Body of pancreas (tissue), 4 donors: ENCODE data around the gene SERPINB7. TPM values are rescaled to one million over a fixed set of nuclear protein-coding genes. Genes with fewer than 3 reads are reported as not detected.

Experiments
- ATAC-seq: fragments of 150-250 bp; one replicate; pipeline ENCODE4 v1.9.1; 2016
- DNase-seq, 4 donors: peaks; one replicate each; pipeline ENCODE4 v3.0.0-alpha.2; 2019
- H3K27ac ChIP-seq, 4 donors: fragments of 200-600 bp; sonication (generic); 1 replicate in 3 of 4; 2 replicates in 1 of 4; pipeline versions ENCODE4 v1.5.1 to v1.6.1; 2016 to 2019; ENCODE audit warnings: mild to moderate bottlenecking in 1 of 4, mixed read lengths in 1 of 4, moderate library complexity in 1 of 4
- H3K27me3 ChIP-seq, 2 donors: fragments of 200-600 bp; sonication (generic); one replicate each; pipeline ENCODE4 v1.6.0; 2016; ENCODE audit warnings: mild to moderate bottlenecking in 1 of 2
- H3K36me3 ChIP-seq, 2 donors: fragments of 200-600 bp; sonication (generic); replicated peaks in 1 of 2; 2 replicates each; pipeline ENCODE4 v1.5.1; 2016; ENCODE audit warnings: low read depth in 2 of 2; ENCODE audit not compliant: insufficient read depth in 1 of 2
- H3K4me1 ChIP-seq: fragments of 200-600 bp; sonication (generic); one replicate; pipeline ENCODE4 v1.6.0; 2016
- H3K4me3 ChIP-seq, 2 donors: fragments of 200-600 bp; sonication (generic); 1 replicate in 1 of 2; 2 replicates in 1 of 2; pipeline ENCODE4 v1.5.1; 2016 to 2019
- H3K9me3 ChIP-seq, 3 donors: fragments of 200-600 bp; sonication (generic); 1 replicate in 2 of 3; 2 replicates in 1 of 3; pipeline ENCODE4 v1.5.1; 2016
- POLR2A ChIP-seq, 3 donors: fragments of 450-650 bp; IDR thresholded peaks; one replicate each; pipeline ENCODE4 v1.6.1; 2016; ENCODE audit warnings: antibody characterized with exemption in 3 of 3, mild to moderate bottlenecking in 2 of 3
- WGBS, 2 donors: methylation state at CpG; one replicate each; pipeline ENCODE4 v1.1.5; 2017; 5-methylcytosine and 5-hydroxymethylcytosine counted together
- intact Hi-C: fragments of 100-400 bp; cut with DNase I; formaldehyde crosslinking; loops from one replicate; pipeline ENCODE4 v1.15.1; 2023
- total RNA-seq, 2 donors: library from RNA; depleted of rRNA; stranded (reverse); fragments of >200 nt; gene quantifications; one replicate each; pipeline ENCODE4 v1.1.0, GENCODE V29; 2016
- TF ChIP-seq, protein P1 (sequence below), 7 experiments: fragments of 450-650 bp in 4 of 7; fragments of 200-600 bp in 3 of 7; sonication (generic) in 3 of 7; IDR thresholded peaks; one replicate each; pipeline ENCODE4 v1.5.1; 2016 to 2019; ENCODE audit warnings: antibody characterized with exemption in 7 of 7

The SERPINB7 gene
- total RNA-seq, 2 donors from 2014 or later, result not detected

DNA sequence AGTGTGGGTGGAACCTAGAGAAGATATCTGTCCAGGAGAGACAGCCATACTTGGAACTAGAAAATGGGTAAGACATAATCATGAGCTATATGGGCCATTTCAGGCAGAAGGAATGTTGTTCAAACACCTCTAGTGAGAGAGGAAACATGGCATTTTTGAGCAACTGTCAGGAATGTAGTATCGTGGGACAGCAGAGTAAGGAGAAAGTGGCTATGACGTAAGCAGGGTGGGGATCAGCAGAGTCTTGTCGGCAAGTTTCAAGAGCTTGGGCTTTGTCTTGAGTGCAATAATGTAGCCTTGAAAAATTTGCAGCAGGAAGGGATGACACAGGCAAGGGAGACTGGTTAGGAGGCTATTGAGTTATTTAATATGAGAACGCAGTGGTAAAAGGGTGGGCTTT is 20.4 kb downstream of the SERPINB7 start:
- TF ChIP-seq POLR2A (IDR thresholded peaks at IDR 0.05), result no peak
- TF ChIP-seq, protein P1, sequence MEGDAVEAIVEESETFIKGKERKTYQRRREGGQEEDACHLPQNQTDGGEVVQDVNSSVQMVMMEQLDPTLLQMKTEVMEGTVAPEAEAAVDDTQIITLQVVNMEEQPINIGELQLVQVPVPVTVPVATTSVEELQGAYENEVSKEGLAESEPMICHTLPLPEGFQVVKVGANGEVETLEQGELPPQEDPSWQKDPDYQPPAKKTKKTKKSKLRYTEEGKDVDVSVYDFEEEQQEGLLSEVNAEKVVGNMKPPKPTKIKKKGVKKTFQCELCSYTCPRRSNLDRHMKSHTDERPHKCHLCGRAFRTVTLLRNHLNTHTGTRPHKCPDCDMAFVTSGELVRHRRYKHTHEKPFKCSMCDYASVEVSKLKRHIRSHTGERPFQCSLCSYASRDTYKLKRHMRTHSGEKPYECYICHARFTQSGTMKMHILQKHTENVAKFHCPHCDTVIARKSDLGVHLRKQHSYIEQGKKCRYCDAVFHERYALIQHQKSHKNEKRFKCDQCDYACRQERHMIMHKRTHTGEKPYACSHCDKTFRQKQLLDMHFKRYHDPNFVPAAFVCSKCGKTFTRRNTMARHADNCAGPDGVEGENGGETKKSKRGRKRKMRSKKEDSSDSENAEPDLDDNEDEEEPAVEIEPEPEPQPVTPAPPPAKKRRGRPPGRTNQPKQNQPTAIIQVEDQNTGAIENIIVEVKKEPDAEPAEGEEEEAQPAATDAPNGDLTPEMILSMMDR (IDR thresholded peaks at IDR 0.05), result no peak
- intact Hi-C loops, result no loop called here
- 72 to 75% methylated on average over 4 of the region's 4 CpGs for WGBS, 2 donors
- Histone ChIP-seq H3K4me3 (no peak overlapping the region), H3K9me3 (no peaks in the 10 kb centered on the region), H3K36me3 (no peaks in the 10 kb centered on the region), H3K27ac (no peak overlapping the region), H3K4me1 (no peaks in the 10 kb centered on the region), H3K27me3 (no peaks in the 10 kb centered on the region)
- no peak for DNase-seq
- ATAC-seq, result no peak

- intact Hi-C loops, result no loop called here
Observed at GRCh38 chr18:63799189-63799588, 24.0 kb downstream of the SERPINB7 start.

DNA sequence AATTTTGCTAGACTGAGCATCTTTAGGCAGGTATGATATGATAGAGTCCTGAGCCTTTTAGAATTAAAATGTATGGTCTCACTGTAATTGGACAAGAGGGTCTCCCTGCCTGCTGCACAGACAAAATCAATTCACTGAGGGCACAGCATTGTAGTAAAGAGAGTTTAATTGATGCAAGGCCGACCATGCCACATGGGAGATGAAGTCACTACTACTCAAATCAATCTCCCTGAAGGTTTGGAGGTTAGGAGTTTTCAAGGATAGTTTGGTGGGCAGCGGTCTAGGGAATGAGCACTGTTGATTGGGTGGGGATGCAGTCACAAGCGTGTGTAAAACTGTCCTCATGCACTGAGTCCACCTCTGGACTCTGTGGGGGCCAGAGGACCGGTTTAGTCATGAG is 26.1 kb downstream of the SERPINB7 start:
- TF ChIP-seq POLR2A (IDR thresholded peaks at IDR 0.05), result no peak
- TF ChIP-seq, protein P1 (IDR thresholded peaks at IDR 0.05), result no peak
- 58 to 79% methylated on average over 4 of the region's 4 CpGs for WGBS, 2 donors
- no peaks in the 10 kb centered on the region for H3K36me3 ChIP-seq
- DNase-seq (no peak), ATAC-seq (no peak)
- H3K4me1 ChIP-seq, result no peaks in the 10 kb centered on the region
- no peak overlapping the region for H3K4me3 ChIP-seq
- H3K27me3 ChIP-seq, result no peaks in the 10 kb centered on the region
- no peaks in the 10 kb centered on the region for H3K9me3 ChIP-seq
- intact Hi-C loops, result no loop called here
- H3K27ac ChIP-seq, result no peak overlapping the region

More at GRCh38 chr18:63799189-63799588, 24.0 kb downstream of the SERPINB7 start:
- Histone ChIP-seq H3K27me3 (no peaks in the 10 kb centered on the region), H3K4me3 (no peak overlapping the region), H3K4me1 (no peaks in the 10 kb centered on the region), H3K27ac (no peak overlapping the region), H3K9me3 (no peaks in the 10 kb centered on the region), H3K36me3 (no peaks in the 10 kb centered on the region)
- DNase-seq (no peak), ATAC-seq (no peak)
- TF ChIP-seq POLR2A (IDR thresholded peaks at IDR 0.05), result no peak
- TF ChIP-seq, protein P1 (IDR thresholded peaks at IDR 0.05), result no peak

DNA sequence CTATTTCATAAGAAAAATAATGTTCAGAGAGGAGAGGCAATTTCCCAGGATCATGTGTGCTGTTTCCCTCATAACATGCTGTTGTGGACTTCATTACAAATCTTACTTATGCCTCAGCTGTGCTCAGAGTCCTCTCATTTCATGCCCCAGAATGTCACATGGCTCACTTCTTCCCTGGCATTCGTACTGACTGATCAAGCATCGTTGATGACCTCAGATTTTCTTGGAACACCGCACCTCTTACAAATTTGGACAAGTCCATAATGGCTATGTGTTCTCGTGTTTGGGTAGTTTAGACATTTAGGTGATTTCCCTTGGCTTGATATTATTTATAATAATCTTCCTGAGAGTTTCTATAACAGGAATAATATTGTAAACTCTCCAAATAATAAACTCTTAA is 32.9 kb downstream of the SERPINB7 start:
- H3K4me1 ChIP-seq, result no peaks in the 10 kb centered on the region
- H3K27me3 ChIP-seq, result no peaks in the 10 kb centered on the region
- DNase-seq (no peak), ATAC-seq (no peak)
- 55 to 62% methylated on average over 4 of the region's 4 CpGs for WGBS, 2 donors
- H3K4me3 ChIP-seq, result no peak overlapping the region
- no peak overlapping the region for H3K27ac ChIP-seq
- no peaks in the 10 kb centered on the region for H3K36me3 ChIP-seq
- intact Hi-C loops, result no loop called here
- TF ChIP-seq POLR2A (IDR thresholded peaks at IDR 0.05), result no peak
- TF ChIP-seq, protein P1 (IDR thresholded peaks at IDR 0.05), result no peak
- H3K9me3 ChIP-seq, result no peaks in the 10 kb centered on the region

- intact Hi-C loops, result no loop called here
- no peak overlapping the region for H3K27ac ChIP-seq
- ATAC-seq, result no peak
Observed at GRCh38 chr18:63817441-63818051, 42.3 kb downstream of the SERPINB7 start.

More at GRCh38 chr18:63817441-63818051, 42.3 kb downstream of the SERPINB7 start:
- WGBS, 2 donors, result 11 to 41% methylated on average over 1 of the region's 1 CpG
- no peaks in the 10 kb centered on the region for H3K27me3 ChIP-seq
- DNase-seq, result no peak
- no peaks in the 10 kb centered on the region for H3K36me3 ChIP-seq
- TF ChIP-seq POLR2A (IDR thresholded peaks at IDR 0.05), result no peak
- TF ChIP-seq, protein P1 (IDR thresholded peaks at IDR 0.05), result no peak
- H3K4me3 ChIP-seq, result no peak overlapping the region
- H3K4me1 ChIP-seq, result no peaks in the 10 kb centered on the region
- peaks cover 0 to 6% (median 0%) of the 10 kb centered on the region in 3 donors for H3K9me3 ChIP-seq
